Osteocyte (in vitro differentiated cells): ENCODE measurements around the gene SLC43A2. TPM values are rescaled to one million over a fixed set of nuclear protein-coding genes. Genes with fewer than 3 reads are reported as not detected.
"Not testable (repeated sequence)": the region's sequence is repeated elsewhere in the genome, so short reads cannot be mapped to it uniquely, and the experiment has no call there.

Source experiments
- DNase-seq: peaks from one replicate; pipeline ENCODE4 v3.0.0; 2021; ENCODE audit warnings: mixed read lengths; ENCODE audit not compliant: unreplicated experiment; ENCODE audit errors: extremely low spot score
- H3K27ac Mint-ChIP-seq: one replicate; pipeline ENCODE4 v1.8.0; 2021; ENCODE audit warnings: mild to moderate bottlenecking, mixed read lengths; ENCODE audit not compliant: unreplicated experiment
- H3K27me3 Mint-ChIP-seq: one replicate; pipeline ENCODE4 v1.8.0; 2021; ENCODE audit warnings: mixed read lengths; ENCODE audit not compliant: unreplicated experiment
- H3K36me3 Mint-ChIP-seq: one replicate; pipeline ENCODE4 v1.8.0; 2021; ENCODE audit warnings: mixed read lengths; ENCODE audit not compliant: unreplicated experiment
- H3K4me1 Mint-ChIP-seq: one replicate; pipeline ENCODE4 v1.8.0; 2021; ENCODE audit warnings: mixed read lengths; ENCODE audit not compliant: unreplicated experiment
- H3K4me3 Mint-ChIP-seq: one replicate; pipeline ENCODE4 v1.8.0; 2021; ENCODE audit warnings: mild to moderate bottlenecking, moderate library complexity, mixed read lengths; ENCODE audit not compliant: unreplicated experiment
- H3K9me3 Mint-ChIP-seq: one replicate; pipeline ENCODE4 v1.8.0; 2021; ENCODE audit warnings: mixed read lengths; ENCODE audit not compliant: unreplicated experiment
- total RNA-seq: library from RNA; stranded (reverse); gene quantifications from 2 replicates; pipeline ENCODE4 v1.2.1, GENCODE V29; 2021
- TF ChIP-seq, protein P1 (sequence below): fragments of 200-600 bp; sonication (generic); IDR thresholded peaks from 2 replicates; pipeline ENCODE4 v1.5.0; 2021; ENCODE audit warnings: antibody characterized with exemption, mild to moderate bottlenecking, moderate library complexity

The SLC43A2 gene
- total RNA-seq, 1 donor from 2014 or later, result 7.3 TPM

DNA sequence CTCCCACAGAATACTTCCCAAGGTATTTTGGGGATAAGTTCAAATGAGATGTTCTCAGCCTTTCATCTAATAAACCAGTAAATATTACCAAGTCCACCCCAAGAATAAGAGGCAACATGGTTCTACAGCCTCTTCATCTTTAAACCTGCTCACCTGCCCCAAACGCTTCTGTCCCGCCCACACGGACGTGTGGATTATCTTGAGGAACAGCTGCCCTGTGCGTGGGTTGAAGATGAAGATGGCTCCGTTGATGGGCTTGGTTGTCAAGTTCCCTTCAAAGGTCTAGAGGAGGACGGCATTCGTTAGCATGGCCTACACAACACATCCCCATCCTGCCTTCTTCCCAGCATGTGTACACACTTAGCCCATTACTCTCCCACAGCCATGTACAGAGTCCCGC, 29.5 kb upstream of the SLC43A2 start:
- Mint-ChIP-seq H3K4me3 (no peak overlapping the region), H3K9me3 (no peaks in the 10 kb centered on the region), H3K4me1 (no peaks in the 10 kb centered on the region), H3K27ac (no peak overlapping the region), H3K36me3 (peaks cover 69% of the 10 kb centered on the region), H3K27me3 (no peaks in the 10 kb centered on the region)
- no peak for DNase-seq
- TF ChIP-seq, protein P1, sequence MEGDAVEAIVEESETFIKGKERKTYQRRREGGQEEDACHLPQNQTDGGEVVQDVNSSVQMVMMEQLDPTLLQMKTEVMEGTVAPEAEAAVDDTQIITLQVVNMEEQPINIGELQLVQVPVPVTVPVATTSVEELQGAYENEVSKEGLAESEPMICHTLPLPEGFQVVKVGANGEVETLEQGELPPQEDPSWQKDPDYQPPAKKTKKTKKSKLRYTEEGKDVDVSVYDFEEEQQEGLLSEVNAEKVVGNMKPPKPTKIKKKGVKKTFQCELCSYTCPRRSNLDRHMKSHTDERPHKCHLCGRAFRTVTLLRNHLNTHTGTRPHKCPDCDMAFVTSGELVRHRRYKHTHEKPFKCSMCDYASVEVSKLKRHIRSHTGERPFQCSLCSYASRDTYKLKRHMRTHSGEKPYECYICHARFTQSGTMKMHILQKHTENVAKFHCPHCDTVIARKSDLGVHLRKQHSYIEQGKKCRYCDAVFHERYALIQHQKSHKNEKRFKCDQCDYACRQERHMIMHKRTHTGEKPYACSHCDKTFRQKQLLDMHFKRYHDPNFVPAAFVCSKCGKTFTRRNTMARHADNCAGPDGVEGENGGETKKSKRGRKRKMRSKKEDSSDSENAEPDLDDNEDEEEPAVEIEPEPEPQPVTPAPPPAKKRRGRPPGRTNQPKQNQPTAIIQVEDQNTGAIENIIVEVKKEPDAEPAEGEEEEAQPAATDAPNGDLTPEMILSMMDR, result no peak

DNA sequence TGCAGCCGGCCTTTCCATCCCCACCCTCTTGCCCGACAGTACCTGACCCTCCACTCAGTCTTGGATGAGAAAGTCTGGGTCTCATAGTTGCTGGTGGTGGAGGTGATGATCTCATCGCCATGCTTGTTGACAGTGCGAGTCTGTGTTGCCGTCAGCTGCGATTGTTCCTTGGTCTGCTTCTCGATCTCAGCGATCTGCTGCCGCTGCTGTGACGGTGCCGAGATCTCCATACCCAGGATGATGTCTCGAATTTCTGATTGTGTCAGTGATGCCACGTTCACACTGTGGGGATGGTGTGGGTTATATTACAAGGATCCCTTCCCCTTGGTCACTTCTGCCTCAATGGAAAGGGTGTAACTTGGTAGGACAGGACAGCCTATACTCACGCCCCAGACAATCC, 25.1 kb upstream of the SLC43A2 start:
- Mint-ChIP-seq H3K27ac (no peak overlapping the region), H3K36me3 (peaks cover 52% of the 10 kb centered on the region), H3K4me1 (peaks cover 4% of the 10 kb centered on the region)

DNA sequence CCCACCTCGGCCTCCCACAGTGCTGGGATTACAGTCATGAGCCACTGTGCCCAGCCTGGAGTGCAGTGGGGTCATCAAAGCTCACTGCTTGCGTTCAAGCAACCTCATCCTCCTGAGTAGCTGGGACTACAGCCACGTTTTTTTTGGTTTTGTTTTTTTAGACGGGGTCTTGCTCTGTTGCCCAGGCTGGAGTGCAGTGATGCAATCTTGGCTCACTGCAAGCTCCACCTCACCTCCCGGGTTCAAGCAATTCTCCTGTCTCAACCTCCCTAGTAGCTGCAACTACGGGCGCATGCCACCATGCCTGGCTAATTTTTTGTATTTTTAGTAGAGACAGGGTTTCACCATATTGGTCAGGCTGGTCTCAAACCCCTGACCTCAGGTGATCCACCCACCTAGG, 24.2 kb upstream of the SLC43A2 start:
- H3K9me3 Mint-ChIP-seq, H3K4me3 Mint-ChIP-seq, H3K27me3 Mint-ChIP-seq, DNase-seq, H3K27ac Mint-ChIP-seq, H3K4me1 Mint-ChIP-seq: not testable (repeated sequence)
- peaks cover 42% of the 10 kb centered on the region for H3K36me3 Mint-ChIP-seq

More for the DNA sequence above, 25.1 kb upstream of the SLC43A2 start:
- H3K4me3 Mint-ChIP-seq, result no peak overlapping the region
- no peak for DNase-seq
- TF ChIP-seq, protein P1, result no peak
- no peaks in the 10 kb centered on the region for H3K9me3 Mint-ChIP-seq
- no peaks in the 10 kb centered on the region for H3K27me3 Mint-ChIP-seq

DNA sequence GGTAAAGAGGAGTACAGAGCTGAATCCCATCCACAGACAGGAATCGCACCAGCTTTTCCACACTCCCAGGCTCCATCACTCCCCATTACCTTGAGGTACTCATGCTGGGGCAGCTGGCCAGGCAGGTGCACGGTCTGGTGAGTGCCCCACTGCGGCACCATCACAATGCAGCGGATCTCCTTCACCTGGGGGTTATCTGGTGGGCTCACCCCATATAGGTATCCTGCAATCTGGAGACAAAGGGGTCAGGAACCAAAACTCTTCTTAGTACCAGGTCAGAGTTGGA, 22.9 kb upstream of the SLC43A2 start:
- Mint-ChIP-seq H3K27ac (no peak overlapping the region), H3K9me3 (no peaks in the 10 kb centered on the region), H3K27me3 (no peaks in the 10 kb centered on the region), H3K36me3 (peaks cover 35% of the 10 kb centered on the region), H3K4me3 (no peak overlapping the region), H3K4me1 (peaks cover 7% of the 10 kb centered on the region)
- DNase-seq, result no peak
- TF ChIP-seq, protein P1, result no peak

DNA sequence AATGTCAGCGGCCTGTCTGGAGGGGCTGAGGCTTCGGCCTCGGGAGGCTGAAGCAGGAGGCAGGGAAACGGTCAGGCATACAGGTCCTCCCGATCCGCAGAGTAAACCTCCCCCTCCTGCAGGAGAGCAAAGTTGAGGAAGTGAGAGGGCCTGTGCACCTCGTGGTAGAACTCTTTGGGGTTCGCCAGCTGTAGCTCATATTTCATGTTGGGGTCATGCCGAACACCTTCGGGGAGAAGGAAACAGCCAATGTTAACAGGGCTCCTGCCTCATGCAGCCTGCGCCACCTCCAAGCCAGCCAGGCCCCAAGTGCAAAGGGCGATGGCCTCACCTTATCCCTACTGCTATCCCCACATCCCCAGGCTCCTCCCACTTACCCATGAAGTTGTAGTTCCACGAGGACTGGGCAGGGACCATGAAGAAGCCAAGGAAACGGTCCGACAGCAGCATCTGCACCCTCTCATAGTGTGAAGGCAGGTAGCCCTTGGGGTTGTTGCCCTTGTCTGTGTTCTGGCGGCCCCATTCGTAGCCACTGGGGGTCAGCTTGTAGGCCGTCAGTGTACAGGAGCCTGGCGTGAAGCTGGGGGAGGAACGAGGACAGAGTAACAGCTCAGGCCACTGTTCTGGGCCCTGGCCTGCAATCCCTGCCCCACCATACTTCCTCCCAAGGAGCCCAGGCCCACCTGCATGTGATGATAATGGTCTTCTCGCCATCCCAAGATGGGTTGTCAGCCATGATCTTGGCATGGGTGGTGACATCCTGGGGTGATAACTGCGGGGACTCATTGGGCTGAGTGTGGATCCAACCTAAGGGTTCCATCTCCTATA, 22.3 kb upstream of the SLC43A2 start:
- H3K27me3 Mint-ChIP-seq, result no peaks in the 10 kb centered on the region
- no peaks in the 10 kb centered on the region for H3K9me3 Mint-ChIP-seq
- H3K36me3 Mint-ChIP-seq, result peaks cover 29% of the 10 kb centered on the region
- no peak overlapping the region for H3K27ac Mint-ChIP-seq
- H3K4me3 Mint-ChIP-seq, result no peak overlapping the region
- H3K4me1 Mint-ChIP-seq, result peaks cover 7% of the 10 kb centered on the region
- no peak for DNase-seq
- TF ChIP-seq, protein P1, result no peak
